Neural progenitor cell (in vitro differentiated cells): ENCODE data around the gene CYP3A4.

Experiments
- CTCF ChIP-seq: fragments of 200-600 bp; sonication (generic); IDR thresholded peaks from 2 replicates; pipeline ENCODE4 v1.5.1; 2017; ENCODE audit warnings: antibody characterized with exemption, mild to moderate bottlenecking
- EZH2phosphoT487 ChIP-seq: fragments of 200-600 bp; sonication (generic); IDR thresholded peaks from 2 replicates; pipeline ENCODE4 v1.6.1; 2017; ENCODE audit warnings: antibody characterized with exemption

GRCh38 chr7:99737726-99738125 is 46.3 kb downstream of the CYP3A4 start:
- TF ChIP-seq CTCF (no peak), EZH2phosphoT487 (no peak)
